CD14-positive monocyte (primary cell): Measurements from ENCODE around the gene DNAJC1. TPM values are rescaled to one million over a fixed set of nuclear protein-coding genes. Genes with fewer than 3 reads are reported as not detected.

Experiments
- DNase-seq, 3 donors: peaks; one replicate each; pipeline ENCODE4 v3.0.0-alpha.2; 2011 to 2022
- H2AFZ ChIP-seq: 2 replicates; pipeline ENCODE4 v1.6.0; 2012; ENCODE audit warnings: mild to moderate bottlenecking, low read depth, low read length, inconsistent platforms; ENCODE audit not compliant: insufficient read depth, poor library complexity, severe bottlenecking
- H3K27ac ChIP-seq, 2 donors: 1 replicate in 1 of 2; 2 replicates in 1 of 2; pipeline ENCODE4 v1.5.1; 2012 to 2013; ENCODE audit warnings: low read length in 2 of 2, control low read depth in 1 of 2, inconsistent platforms in 1 of 2, low read depth in 1 of 2, mild to moderate bottlenecking in 1 of 2
- H3K27me3 ChIP-seq, 2 donors: one replicate each; pipeline versions ENCODE4 v1.6.0 to v1.6.1; 2011 to 2013; ENCODE audit warnings: low read length in 2 of 2; ENCODE audit not compliant: control insufficient read depth in 2 of 2, insufficient read depth in 2 of 2
- H3K36me3 ChIP-seq, 2 donors: replicated peaks in 1 of 2; 1 replicate in 1 of 2; 2 replicates in 1 of 2; pipeline versions ENCODE4 v1.5.1 to v1.6.1; 2012 to 2013; ENCODE audit warnings: low read length in 2 of 2, control low read depth in 1 of 2, inconsistent platforms in 1 of 2, mild to moderate bottlenecking in 1 of 2; ENCODE audit not compliant: insufficient read depth in 2 of 2, control insufficient read depth in 1 of 2
- H3K4me1 ChIP-seq, 2 donors: 1 replicate in 1 of 2; 2 replicates in 1 of 2; pipeline versions ENCODE4 v1.5.1 to v1.6.1; 2012 to 2013; ENCODE audit warnings: low read length in 2 of 2, control low read depth in 1 of 2, inconsistent platforms in 1 of 2, mild to moderate bottlenecking in 1 of 2, moderate library complexity in 1 of 2; ENCODE audit not compliant: insufficient read depth in 2 of 2, control insufficient read depth in 1 of 2
- H3K4me2 ChIP-seq: replicated peaks from 2 replicates; pipeline ENCODE3; 2012; ENCODE audit warnings: low read length, moderate library complexity, mild to moderate bottlenecking; ENCODE audit not compliant: poor library complexity, severe bottlenecking; ENCODE audit errors: extremely low read depth
- H3K4me3 ChIP-seq, 3 experiments: fragments of 200-600 bp in 1 of 3; sonication (generic) in 1 of 3; replicated peaks in 1 of 3; 1 replicate in 2 of 3; 2 replicates in 1 of 3; pipeline ENCODE4 v1.5.1; 2011 to 2013; ENCODE audit warnings: low read length in 3 of 3, mild to moderate bottlenecking in 3 of 3, control low read depth in 2 of 3, low read depth in 2 of 3, inconsistent platforms in 1 of 3, moderate library complexity in 1 of 3
- H3K79me2 ChIP-seq: 2 replicates; pipeline ENCODE4 v1.6.0; 2012; ENCODE audit warnings: mild to moderate bottlenecking, control low read depth, inconsistent platforms, low read length, moderate library complexity; ENCODE audit not compliant: insufficient read depth
- H3K9ac ChIP-seq: 2 replicates; pipeline ENCODE4 v1.6.0; 2017; ENCODE audit warnings: low read length, mild to moderate bottlenecking; ENCODE audit not compliant: insufficient read depth, poor library complexity, severe bottlenecking
- H3K9me3 ChIP-seq, 2 donors: replicated peaks in 1 of 2; 1 replicate in 1 of 2; 2 replicates in 1 of 2; pipeline versions ENCODE4 v1.5.1 to v1.6.1; 2012 to 2013; ENCODE audit warnings: low read length in 2 of 2, control low read depth in 1 of 2; ENCODE audit not compliant: control insufficient read depth in 1 of 2, insufficient read depth in 1 of 2
- H4K20me1 ChIP-seq: 2 replicates; pipeline ENCODE4 v1.6.0; 2012; ENCODE audit warnings: mild to moderate bottlenecking, low read length, control low read depth, moderate library complexity; ENCODE audit not compliant: insufficient read depth
- H3K27ac Mint-ChIP-seq, 7 donors: one replicate each; pipeline ENCODE4 v1.8.0; 2020; ENCODE audit warnings: mild to moderate bottlenecking in 7 of 7, mixed read lengths in 7 of 7, moderate library complexity in 6 of 7, inconsistent platforms in 2 of 7
- H3K27me3 Mint-ChIP-seq, 3 donors: one replicate each; pipeline ENCODE4 v1.8.0; 2021 to 2022; ENCODE audit warnings: low read depth in 3 of 3, mild to moderate bottlenecking in 3 of 3, mixed read lengths in 3 of 3, moderate library complexity in 3 of 3, inconsistent platforms in 1 of 3
- H3K36me3 Mint-ChIP-seq, 2 donors: one replicate each; pipeline ENCODE4 v1.8.0; 2020; ENCODE audit warnings: mixed read lengths in 2 of 2, inconsistent platforms in 1 of 2, mild to moderate bottlenecking in 1 of 2
- H3K4me1 Mint-ChIP-seq: one replicate; pipeline ENCODE4 v1.8.0; 2020; ENCODE audit warnings: mild to moderate bottlenecking, mixed read lengths
- H3K4me3 Mint-ChIP-seq, 2 donors: one replicate each; pipeline ENCODE4 v1.8.0; 2020; ENCODE audit warnings: mild to moderate bottlenecking in 2 of 2, mixed read lengths in 2 of 2, moderate library complexity in 1 of 2
- H3K9me3 Mint-ChIP-seq, 7 donors: one replicate each; pipeline ENCODE4 v1.8.0; 2020 to 2022; ENCODE audit warnings: mixed read lengths in 7 of 7, mild to moderate bottlenecking in 6 of 7, moderate library complexity in 6 of 7, inconsistent platforms in 2 of 7
- CTCF ChIP-seq: fragments of 200-600 bp; IDR thresholded peaks from one replicate; pipeline ENCODE4 v1.8.0; 2022; ENCODE audit warnings: antibody characterized with exemption, mild to moderate bottlenecking
- WGBS: methylation state at CpG from one replicate; pipeline ENCODE4 v1.1.5; 2013; ENCODE audit warnings: missing lambda C conversion rate; ENCODE audit not compliant: insufficient coverage; 5-methylcytosine and 5-hydroxymethylcytosine counted together
- intact Hi-C, 2 donors: fragments of 100-400 bp; cut with micrococcal nuclease; formaldehyde crosslinking; loops; one replicate each; pipeline versions ENCODE4 v1.15.0 to v1.15.1; 2023
- polyA plus RNA-seq, 3 donors: library from polyadenylated mRNA; depleted of rRNA in 1 of 3; unstranded in 2 of 3; stranded (reverse) in 1 of 3; fragments of 300-500 nt in 2 of 3; fragments of >200 nt in 1 of 3; fragmentation: Illumina TruSeq in 2 of 3; gene quantifications; 1 replicate in 2 of 3; 2 replicates in 1 of 3; pipeline ENCODE4 v1.2.3, GENCODE V29; 2012 to 2021

DNAJC1 gene
- polyA plus RNA-seq, 3 donors = 11.4 to 12.9 (median 12.5) TPM

GRCh38 chr10:21924511-21924910 lies 79.0 kb downstream of the DNAJC1 start:
- H3K4me1 Mint-ChIP-seq = no peaks in the 10 kb centered on the region
- Histone ChIP-seq H3K4me3 (no peak overlapping the region), H3K4me2 (no peak overlapping the region), H4K20me1 (no peaks in the 10 kb centered on the region), H3K4me1 (no peaks in the 10 kb centered on the region), H3K9ac (no peak overlapping the region), H3K27me3 (no peaks in the 10 kb centered on the region), H3K36me3 (no peaks in the 10 kb centered on the region), H3K79me2 (no peaks in the 10 kb centered on the region), H2AFZ (no peak overlapping the region), H3K27ac (no peak overlapping the region), H3K9me3 (no peaks in the 10 kb centered on the region)
- intact Hi-C loops = no loop called here
- H3K27ac Mint-ChIP-seq = no peak overlapping the region
- no peaks in the 10 kb centered on the region for H3K9me3 Mint-ChIP-seq
- TF ChIP-seq CTCF = no peak
- no peak for DNase-seq
- H3K4me3 Mint-ChIP-seq = no peak overlapping the region
- peaks cover 0 to 2% (median 0%) of the 10 kb centered on the region in 3 donors for H3K27me3 Mint-ChIP-seq
- peaks cover 4 to 7% of the 10 kb centered on the region in 2 donors for H3K36me3 Mint-ChIP-seq

GRCh38 chr10:21920633-21921032 lies 82.9 kb downstream of the DNAJC1 start:
- no peak for TF ChIP-seq CTCF
- Histone ChIP-seq H3K79me2 (no peaks in the 10 kb centered on the region), H4K20me1 (no peaks in the 10 kb centered on the region), H3K9me3 (no peaks in the 10 kb centered on the region), H3K36me3 (no peaks in the 10 kb centered on the region), H3K4me1 (no peaks in the 10 kb centered on the region), H3K27me3 (no peaks in the 10 kb centered on the region), H3K4me3 (no peak overlapping the region), H3K9ac (no peak overlapping the region), H2AFZ (no peak overlapping the region), H3K4me2 (no peak overlapping the region), H3K27ac (no peak overlapping the region)
- no peak for DNase-seq
- Mint-ChIP-seq H3K4me3 (no peak overlapping the region), H3K36me3 (peaks cover 7% of the 10 kb centered on the region in 2 donors), H3K27me3 (peaks cover 0 to 2% (median 0%) of the 10 kb centered on the region in 3 donors), H3K9me3 (no peaks in the 10 kb centered on the region), H3K27ac (no peak overlapping the region), H3K4me1 (no peaks in the 10 kb centered on the region)
- no CpG with 5 or more reads among the region's 3 CpGs for WGBS
- intact Hi-C loops = no loop called here
